Immature natural killer cell (primary cell): ENCODE data around the gene PRSS27. TPM values are rescaled to one million over a fixed set of nuclear protein-coding genes. Genes with fewer than 3 reads are reported as not detected.

Experiments
- DNase-seq, 3 donors: peaks; one replicate each; pipeline ENCODE4 v3.0.0; 2022; ENCODE audit warnings: mixed read lengths in 1 of 3
- H3K27ac Mint-ChIP-seq, 6 donors: one replicate each; pipeline ENCODE4 v1.8.0; 2020; ENCODE audit warnings: mixed read lengths in 6 of 6, mild to moderate bottlenecking in 5 of 6, inconsistent platforms in 4 of 6, moderate library complexity in 3 of 6
- H3K27me3 Mint-ChIP-seq, 3 donors: one replicate each; pipeline ENCODE4 v1.8.0; 2020 to 2021; ENCODE audit warnings: low read depth in 3 of 3, mild to moderate bottlenecking in 3 of 3, mixed read lengths in 3 of 3, moderate library complexity in 3 of 3, inconsistent platforms in 1 of 3
- H3K36me3 Mint-ChIP-seq, 3 donors: one replicate each; pipeline ENCODE4 v1.8.0; 2020; ENCODE audit warnings: mixed read lengths in 3 of 3, inconsistent platforms in 2 of 3, mild to moderate bottlenecking in 2 of 3
- H3K4me1 Mint-ChIP-seq, 2 donors: one replicate each; pipeline ENCODE4 v1.8.0; 2020; ENCODE audit warnings: inconsistent platforms in 2 of 2, mild to moderate bottlenecking in 2 of 2, mixed read lengths in 2 of 2, moderate library complexity in 1 of 2
- H3K4me3 Mint-ChIP-seq, 5 donors: one replicate each; pipeline ENCODE4 v1.8.0; 2020; ENCODE audit warnings: mild to moderate bottlenecking in 5 of 5, mixed read lengths in 5 of 5, inconsistent platforms in 3 of 5, moderate library complexity in 3 of 5
- H3K9me3 Mint-ChIP-seq, 6 donors: one replicate each; pipeline ENCODE4 v1.8.0; 2020; ENCODE audit warnings: mild to moderate bottlenecking in 6 of 6, mixed read lengths in 6 of 6, inconsistent platforms in 4 of 6, moderate library complexity in 3 of 6
- polyA plus RNA-seq, 3 donors: library from polyadenylated mRNA; unstranded; fragments of 300-500 nt; fragmentation: Illumina TruSeq; gene quantifications; one replicate each; pipeline ENCODE4 v1.2.3, GENCODE V29; 2021

The PRSS27 gene
- polyA plus RNA-seq, 3 donors from 2014 or later, result 0.18 TPM; not detected in 2

- H3K9me3 Mint-ChIP-seq, result no peaks in the 10 kb centered on the region
- peaks cover 0 to 2% of the 10 kb centered on the region in 2 donors for H3K4me1 Mint-ChIP-seq
- no peak for DNase-seq
- no peak overlapping the region for H3K27ac Mint-ChIP-seq
- H3K36me3 Mint-ChIP-seq, result no peaks in the 10 kb centered on the region
- H3K27me3 Mint-ChIP-seq, result peaks cover 0 to 9% (median 4%) of the 10 kb centered on the region in 3 donors
- peak overlapping the region in 1 of 5 donors; percentile 63 for H3K4me3 Mint-ChIP-seq
These were observed 5.0 kb downstream of the PRSS27 start for GRCh38 chr16:2715064-2715463.

GRCh38 chr16:2713985-2714774 lies 5.8 kb downstream of the PRSS27 start:
- H3K27me3 Mint-ChIP-seq, result peaks cover 0 to 9% (median 4%) of the 10 kb centered on the region in 3 donors
- H3K27ac Mint-ChIP-seq, result no peak overlapping the region
- H3K36me3 Mint-ChIP-seq, result no peaks in the 10 kb centered on the region
- no peaks in the 10 kb centered on the region for H3K9me3 Mint-ChIP-seq
- DNase-seq, result no peak
- no peak overlapping the region for H3K4me3 Mint-ChIP-seq
- H3K4me1 Mint-ChIP-seq, result peaks cover 0 to 2% of the 10 kb centered on the region in 2 donors

- no peak for DNase-seq
- Mint-ChIP-seq H3K4me3 (no peak overlapping the region), H3K36me3 (peaks cover under 1 to 2% (median under 1%) of the 10 kb centered on the region in 3 donors), H3K27ac (no peak overlapping the region), H3K4me1 (peaks cover 0 to 2% of the 10 kb centered on the region in 2 donors), H3K27me3 (peaks cover 0 to 9% (median 4%) of the 10 kb centered on the region in 3 donors), H3K9me3 (no peaks in the 10 kb centered on the region)
These were observed 6.5 kb downstream of the PRSS27 start for GRCh38 chr16:2713523-2713922.

GRCh38 chr16:2712546-2712945 lies 7.5 kb downstream of the PRSS27 start:
- DNase-seq, result no peak
- Mint-ChIP-seq H3K36me3 (peaks cover 4 to 6% (median 5%) of the 10 kb centered on the region in 3 donors), H3K27ac (no peak overlapping the region), H3K4me1 (peaks cover 0 to 2% of the 10 kb centered on the region in 2 donors), H3K9me3 (no peaks in the 10 kb centered on the region), H3K4me3 (no peak overlapping the region), H3K27me3 (peaks cover 0 to 9% (median 4%) of the 10 kb centered on the region in 3 donors)

- Mint-ChIP-seq H3K36me3 (peaks cover 4 to 6% (median 5%) of the 10 kb centered on the region in 3 donors), H3K9me3 (no peaks in the 10 kb centered on the region), H3K27me3 (peaks cover 0 to 10% (median 4%) of the 10 kb centered on the region in 3 donors), H3K27ac (no peak overlapping the region), H3K4me1 (peaks cover 0 to 2% of the 10 kb centered on the region in 2 donors), H3K4me3 (no peak overlapping the region)
- no peak for DNase-seq
These were observed 8.0 kb downstream of the PRSS27 start for GRCh38 chr16:2712063-2712441.

- Mint-ChIP-seq H3K4me1 (peaks cover 0 to 2% of the 10 kb centered on the region in 2 donors), H3K36me3 (peaks cover 4 to 6% (median 5%) of the 10 kb centered on the region in 3 donors), H3K27ac (no peak overlapping the region), H3K27me3 (peaks cover 0 to 9% (median 4%) of the 10 kb centered on the region in 3 donors), H3K9me3 (no peaks in the 10 kb centered on the region), H3K4me3 (no peak overlapping the region)
- DNase-seq, result no peak
These were observed 8.5 kb downstream of the PRSS27 start for GRCh38 chr16:2711370-2712062.

GRCh38 chr16:2710711-2711231 lies 9.3 kb downstream of the PRSS27 start:
- Mint-ChIP-seq H3K27ac (peak overlapping the region in 1 of 6 donors; percentile 60), H3K4me1 (peaks cover 0 to 2% of the 10 kb centered on the region in 2 donors), H3K4me3 (no peak overlapping the region), H3K9me3 (no peaks in the 10 kb centered on the region), H3K27me3 (peaks cover 0 to 9% (median 4%) of the 10 kb centered on the region in 3 donors), H3K36me3 (peaks cover 4 to 6% (median 5%) of the 10 kb centered on the region in 3 donors)
- DNase-seq, result no peak

GRCh38 chr16:2710021-2710710 lies 9.9 kb downstream of the PRSS27 start:
- Mint-ChIP-seq H3K9me3 (no peaks in the 10 kb centered on the region), H3K4me3 (no peak overlapping the region), H3K4me1 (peaks cover 0 to 2% of the 10 kb centered on the region in 2 donors), H3K27ac (peak overlapping the region in 1 of 6 donors; percentile 60), H3K27me3 (peaks cover 0 to 8% (median 4%) of the 10 kb centered on the region in 3 donors), H3K36me3 (peaks cover 4 to 6% (median 5%) of the 10 kb centered on the region in 3 donors)
- no peak for DNase-seq

- peaks cover 0 to 4% (median 3%) of the 10 kb centered on the region in 3 donors for H3K27me3 Mint-ChIP-seq
- H3K9me3 Mint-ChIP-seq, result no peaks in the 10 kb centered on the region
- H3K4me3 Mint-ChIP-seq, result no peak overlapping the region
- H3K36me3 Mint-ChIP-seq, result peaks cover 4 to 6% (median 5%) of the 10 kb centered on the region in 3 donors
- no peak for DNase-seq
- no peak overlapping the region for H3K27ac Mint-ChIP-seq
- no peaks in the 10 kb centered on the region for H3K4me1 Mint-ChIP-seq
These were observed 10.4 kb downstream of the PRSS27 start for GRCh38 chr16:2709588-2709984.

GRCh38 chr16:2708955-2709587 lies 11.0 kb downstream of the PRSS27 start:
- H3K4me3 Mint-ChIP-seq, result no peak overlapping the region
- peaks cover 4 to 6% (median 5%) of the 10 kb centered on the region in 3 donors for H3K36me3 Mint-ChIP-seq
- DNase-seq, result no peak
- no peak overlapping the region for H3K27ac Mint-ChIP-seq
- H3K27me3 Mint-ChIP-seq, result peaks cover 0 to 6% (median 2%) of the 10 kb centered on the region in 3 donors
- no peaks in the 10 kb centered on the region for H3K4me1 Mint-ChIP-seq
- H3K9me3 Mint-ChIP-seq, result no peaks in the 10 kb centered on the region

GRCh38 chr16:2708290-2708639 lies 11.8 kb downstream of the PRSS27 start:
- no peaks in the 10 kb centered on the region for H3K9me3 Mint-ChIP-seq
- peaks cover 0 to 6% (median 2%) of the 10 kb centered on the region in 3 donors for H3K27me3 Mint-ChIP-seq
- DNase-seq, result no peak
- peaks cover 4 to 6% (median 5%) of the 10 kb centered on the region in 3 donors for H3K36me3 Mint-ChIP-seq
- H3K27ac Mint-ChIP-seq, result no peak overlapping the region
- H3K4me1 Mint-ChIP-seq, result no peaks in the 10 kb centered on the region
- no peak overlapping the region for H3K4me3 Mint-ChIP-seq

GRCh38 chr16:2707368-2708289 lies 12.4 kb downstream of the PRSS27 start:
- H3K36me3 Mint-ChIP-seq, result peaks cover 4 to 6% (median 5%) of the 10 kb centered on the region in 3 donors
- no peak overlapping the region for H3K4me3 Mint-ChIP-seq
- peaks cover 0 to 6% (median 2%) of the 10 kb centered on the region in 3 donors for H3K27me3 Mint-ChIP-seq
- DNase-seq, result no peak
- H3K4me1 Mint-ChIP-seq, result no peaks in the 10 kb centered on the region
- H3K9me3 Mint-ChIP-seq, result no peaks in the 10 kb centered on the region
- no peak overlapping the region for H3K27ac Mint-ChIP-seq
